Fibroblast of skin of scalp (primary cell): ENCODE results near the gene GPC4.
"Not testable (repeated sequence)": the region's sequence is repeated elsewhere in the genome, so short reads cannot be mapped to it uniquely, and the experiment has no call there.

Experiments
- DNase-seq: peaks from one replicate; pipeline ENCODE4 v3.0.0-alpha.2; 2013

GPC4 gene

GRCh38 chrX:133302775-133303445 is 112.4 kb downstream of the GPC4 start:
- no peak for DNase-seq

- DNase-seq, result no peak
Observed at GRCh38 chrX:133300591-133300990, 114.7 kb downstream of the GPC4 start.

GRCh38 chrX:133297284-133297683 is 118.0 kb downstream of the GPC4 start:
- DNase-seq, result peak; percentile 87

- DNase-seq, result peak; percentile 31
Observed at GRCh38 chrX:133294126-133294525, 121.2 kb downstream of the GPC4 start.

- peak; percentile 30 for DNase-seq
Observed at GRCh38 chrX:133290076-133290475, 125.2 kb downstream of the GPC4 start.

GRCh38 chrX:133287860-133288259 is 127.4 kb downstream of the GPC4 start:
- no peak for DNase-seq

- no peak for DNase-seq
Observed at GRCh38 chrX:133285341-133285740, 129.9 kb downstream of the GPC4 start.

GRCh38 chrX:133279112-133279730 is 136.1 kb downstream of the GPC4 start:
- not testable (repeated sequence) for DNase-seq

- no peak for DNase-seq
Observed at GRCh38 chrX:133273180-133273579, 142.1 kb downstream of the GPC4 start.

GRCh38 chrX:133269168-133269567 is 146.1 kb downstream of the GPC4 start:
- no peak for DNase-seq

- no peak for DNase-seq
Observed at GRCh38 chrX:133267621-133268020, 147.7 kb downstream of the GPC4 start.

GRCh38 chrX:133265331-133265730 is 150.0 kb downstream of the GPC4 start:
- peak; percentile 24 for DNase-seq

- DNase-seq, result peak; percentile 73
Observed at GRCh38 chrX:133258481-133258880, 156.8 kb downstream of the GPC4 start.

- peak; percentile 41 for DNase-seq
Observed at GRCh38 chrX:133254666-133255065, 160.6 kb downstream of the GPC4 start.

GRCh38 chrX:133251204-133251603 is 164.1 kb downstream of the GPC4 start:
- DNase-seq, result no peak

- DNase-seq, result no peak
Observed at GRCh38 chrX:133250184-133251100, 164.8 kb downstream of the GPC4 start.
